Skin epidermis (tissue), 12 donors: ENCODE measurements around the gene NOX4.
A peak's percentile ranks its signal among the peaks of the same experiment; 100 is the strongest.

Experiments used
- H3K27ac ChIP-seq, 21 experiments: fragments of 200-600 bp; sonication (generic) in 11 of 21; one replicate each; pipeline ENCODE4 v1.5.0; 2020; ENCODE audit warnings: mild to moderate bottlenecking in 3 of 21, inconsistent platforms in 2 of 21, moderate library complexity in 2 of 21
- H3K4me3 ChIP-seq, 7 experiments: fragments of 200-600 bp; sonication (generic) in 2 of 7; one replicate each; pipeline ENCODE4 v1.5.0; 2020; ENCODE audit warnings: inconsistent platforms in 2 of 7, mild to moderate bottlenecking in 2 of 7, moderate library complexity in 1 of 7

The NOX4 gene

DNA sequence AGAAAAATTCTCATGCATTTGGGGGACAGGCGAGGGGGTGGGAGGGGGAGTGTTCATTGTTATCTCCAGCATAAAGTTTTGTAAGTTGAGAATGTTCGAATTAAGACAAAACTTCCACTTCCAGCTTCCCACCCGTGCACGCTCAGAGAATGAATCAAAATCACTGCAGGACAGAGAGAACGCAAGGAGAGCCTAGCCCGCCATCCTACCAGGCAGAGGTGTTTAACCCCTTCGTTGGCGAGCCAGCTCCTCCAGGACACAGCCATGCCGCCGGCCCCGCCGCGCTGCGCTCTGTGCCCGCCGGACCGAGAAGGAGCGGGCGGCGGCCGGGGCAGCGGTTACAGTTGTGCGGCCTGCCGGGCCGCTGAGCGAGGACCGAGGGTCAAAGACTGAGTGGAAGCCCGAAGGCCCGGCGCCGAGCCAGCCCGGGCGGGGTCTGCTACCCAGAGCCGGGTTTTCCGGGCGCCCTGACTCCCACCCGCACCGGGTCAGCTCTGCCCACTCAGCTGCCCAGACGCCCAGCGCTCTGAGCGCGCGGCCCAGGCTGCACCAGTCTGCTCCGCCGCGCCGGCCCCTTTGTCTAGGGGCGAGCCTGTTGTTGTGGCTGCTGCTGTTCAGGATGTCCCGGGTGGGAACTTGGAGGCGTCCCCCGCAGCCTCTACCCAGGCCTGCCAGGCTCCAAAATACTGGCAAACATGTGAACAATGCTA, at the start of gene NOX4:
Gene NOX4 (minus strand): TSS at position 395 of the 710 bp plus-strand sequence. CDS start 129 bp downstream, at position 266.
- peak within 1 kb of the TSS in 18 of 21 experiments; percentile 20 to 93 (median 71) for H3K27ac ChIP-seq
- H3K4me3 ChIP-seq, result peak within 1 kb of the TSS; percentile 23 to 43 (median 30)

- no peak overlapping the region for H3K27ac ChIP-seq
- H3K4me3 ChIP-seq, result no peak overlapping the region
Observed at GRCh38 chr11:89540826-89541225, 49.7 kb upstream of the NOX4 start.

- H3K4me3 ChIP-seq, result no peak overlapping the region
- no peak overlapping the region for H3K27ac ChIP-seq
Observed at GRCh38 chr11:89537936-89538335, 46.8 kb upstream of the NOX4 start.

- no peak overlapping the region for H3K4me3 ChIP-seq
- no peak overlapping the region for H3K27ac ChIP-seq
Observed at GRCh38 chr11:89536926-89537325, 45.8 kb upstream of the NOX4 start.

DNA sequence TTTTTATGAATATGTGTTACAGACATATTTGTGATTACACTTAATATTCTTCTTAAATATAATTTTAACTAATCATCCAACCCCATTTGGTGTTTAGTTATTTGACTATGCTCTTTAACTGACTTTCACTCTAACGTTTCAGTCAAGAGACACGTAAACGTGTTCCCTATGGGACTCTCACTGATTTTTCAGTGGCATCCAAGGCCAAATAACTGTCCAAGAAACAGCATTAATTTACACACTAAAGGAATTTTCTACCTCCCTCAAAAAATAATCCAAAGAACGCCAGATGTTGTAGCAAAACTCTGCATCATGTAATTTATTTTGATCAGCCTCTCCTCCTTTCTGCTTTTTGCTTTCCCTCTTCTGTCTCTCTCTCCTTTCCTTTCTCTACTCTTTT, 44.0 kb upstream of the NOX4 start:
- Histone ChIP-seq H3K4me3 (no peak overlapping the region), H3K27ac (no peak overlapping the region)

- Histone ChIP-seq H3K4me3 (no peak overlapping the region), H3K27ac (no peak overlapping the region)
Observed at GRCh38 chr11:89529626-89530380, 38.6 kb upstream of the NOX4 start.

DNA sequence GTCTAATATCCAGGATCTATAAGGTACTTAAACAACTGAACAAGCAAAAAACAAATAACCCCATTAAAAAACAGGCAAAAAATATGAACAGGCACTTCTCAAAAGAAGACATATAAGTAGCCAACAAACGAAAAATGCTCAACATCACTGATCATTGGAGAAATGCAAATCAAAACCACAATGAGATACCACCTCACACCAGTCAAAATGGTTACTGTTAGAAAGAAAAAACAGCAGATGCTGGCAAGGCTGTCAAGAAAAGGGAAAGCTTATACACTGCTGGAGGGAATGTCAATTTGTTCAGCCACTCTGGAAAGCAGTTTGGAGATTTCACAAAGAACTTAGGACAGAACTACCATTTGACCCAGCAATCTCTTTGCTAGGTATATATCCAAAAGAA, 30.6 kb upstream of the NOX4 start:
- Histone ChIP-seq H3K27ac (no peak overlapping the region), H3K4me3 (no peak overlapping the region)

GRCh38 chr11:89521294-89521693, 30.1 kb upstream of the NOX4 start:
- Histone ChIP-seq H3K27ac (peak overlapping the region in 1 of 21 experiments; percentile 30), H3K4me3 (no peak overlapping the region)

GRCh38 chr11:89516496-89516895, 25.3 kb upstream of the NOX4 start:
- no peak overlapping the region for H3K4me3 ChIP-seq
- H3K27ac ChIP-seq, result no peak overlapping the region

- no peak overlapping the region for H3K4me3 ChIP-seq
- H3K27ac ChIP-seq, result no peak overlapping the region
Observed at GRCh38 chr11:89508544-89508943, 17.4 kb upstream of the NOX4 start.

- H3K27ac ChIP-seq, result no peak overlapping the region
- H3K4me3 ChIP-seq, result no peak overlapping the region
Observed at GRCh38 chr11:89504270-89504669, 13.1 kb upstream of the NOX4 start.

- no peak overlapping the region for H3K4me3 ChIP-seq
- H3K27ac ChIP-seq, result no peak overlapping the region
Observed at GRCh38 chr11:89503422-89503821, 12.2 kb upstream of the NOX4 start.

DNA sequence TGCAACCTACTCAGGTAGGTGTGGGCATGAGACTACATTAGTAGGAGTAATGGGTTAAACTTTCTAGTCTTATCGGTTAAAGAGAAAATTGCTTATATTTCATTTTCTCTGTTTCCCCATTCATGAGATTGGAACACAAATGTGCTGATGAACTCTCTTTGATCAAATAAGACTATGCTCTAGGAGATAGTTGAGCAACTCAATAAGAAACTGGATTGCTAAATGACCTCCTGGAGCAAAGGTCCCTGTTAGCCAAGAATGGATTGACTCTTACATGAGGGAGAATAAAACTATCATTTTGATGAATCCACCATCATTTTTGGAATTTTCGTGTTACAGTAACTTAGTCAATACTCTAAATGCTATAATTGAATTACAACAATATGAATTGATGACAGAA, 11.1 kb upstream of the NOX4 start:
- no peak overlapping the region for H3K27ac ChIP-seq
- H3K4me3 ChIP-seq, result no peak overlapping the region

- peak overlapping the region in 2 of 21 experiments; percentile 20 to 38 for H3K27ac ChIP-seq
- H3K4me3 ChIP-seq, result no peak overlapping the region
Observed at GRCh38 chr11:89500336-89500735, 9.2 kb upstream of the NOX4 start.

DNA sequence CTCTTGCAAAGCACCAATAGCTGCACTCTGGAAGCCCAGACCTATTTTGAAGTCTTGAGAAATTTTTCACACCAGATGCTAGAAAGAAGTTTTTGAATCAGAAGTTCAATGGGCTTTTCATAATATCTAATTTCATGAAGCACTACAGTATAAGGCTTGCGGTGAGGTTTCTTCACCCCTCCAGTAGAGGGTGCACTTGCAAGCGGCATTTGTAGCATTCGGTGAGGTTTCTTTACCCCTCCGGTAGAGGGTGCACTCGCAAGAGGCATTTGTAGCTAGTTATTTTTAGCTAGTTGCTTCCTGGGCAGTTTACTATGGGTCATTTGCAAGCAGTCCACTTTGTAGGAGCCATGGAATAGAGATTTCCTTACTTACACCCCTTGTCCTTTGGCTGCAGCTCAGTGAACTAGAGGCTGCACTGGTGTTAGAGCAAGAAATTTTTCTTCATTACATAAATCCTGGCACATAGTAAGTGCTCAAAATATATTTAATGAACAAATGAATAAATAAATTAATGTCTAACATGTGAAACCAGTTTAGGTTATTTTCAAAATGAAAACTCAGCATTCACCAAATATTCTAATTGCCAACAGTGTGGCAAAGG, 7.8 kb upstream of the NOX4 start:
- no peak overlapping the region for H3K4me3 ChIP-seq

DNA sequence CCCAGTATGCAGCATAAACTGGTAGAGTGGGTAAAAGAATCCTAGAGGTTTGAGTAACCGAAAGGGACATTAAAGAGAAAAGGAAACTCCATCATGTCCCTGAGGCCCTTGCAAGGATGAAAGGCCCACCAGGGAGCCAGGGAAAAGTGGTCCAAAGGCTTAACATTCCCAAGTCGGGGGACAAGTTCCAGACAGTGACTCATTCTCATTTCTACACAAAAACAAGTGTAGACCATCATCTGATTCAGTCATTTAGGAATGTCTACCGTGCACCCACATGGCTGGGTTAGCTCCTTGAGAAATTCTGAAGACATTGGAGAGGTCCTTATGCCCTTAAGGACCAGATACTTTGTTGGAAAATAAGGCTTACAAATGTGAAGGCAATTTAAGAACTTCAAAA, 4.8 kb upstream of the NOX4 start:
- Histone ChIP-seq H3K27ac (peak overlapping the region in 2 of 21 experiments; percentile 24 to 39), H3K4me3 (no peak overlapping the region)

More for the DNA sequence above, 7.8 kb upstream of the NOX4 start:
- H3K27ac ChIP-seq, result no peak overlapping the region

DNA sequence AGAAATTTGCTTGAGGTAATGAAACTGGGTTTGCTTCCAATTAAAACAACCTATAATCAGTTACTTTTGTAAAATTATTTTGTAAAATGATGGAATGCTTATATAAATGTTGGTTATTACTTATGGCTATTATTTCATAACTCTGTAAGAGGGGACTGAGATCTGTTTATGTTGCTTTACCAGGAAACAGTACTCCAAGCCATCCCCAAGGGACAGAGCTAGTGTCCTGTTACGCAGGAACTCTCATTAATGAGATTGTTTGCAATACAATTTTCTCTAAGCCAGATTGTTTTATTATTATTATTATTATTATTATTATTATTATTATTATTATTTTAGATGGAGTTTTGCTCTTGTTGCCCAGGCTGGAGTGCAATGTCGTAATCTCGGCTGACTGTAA, 2.3 kb upstream of the NOX4 start:
- no peak overlapping the region for H3K27ac ChIP-seq
- no peak overlapping the region for H3K4me3 ChIP-seq

DNA sequence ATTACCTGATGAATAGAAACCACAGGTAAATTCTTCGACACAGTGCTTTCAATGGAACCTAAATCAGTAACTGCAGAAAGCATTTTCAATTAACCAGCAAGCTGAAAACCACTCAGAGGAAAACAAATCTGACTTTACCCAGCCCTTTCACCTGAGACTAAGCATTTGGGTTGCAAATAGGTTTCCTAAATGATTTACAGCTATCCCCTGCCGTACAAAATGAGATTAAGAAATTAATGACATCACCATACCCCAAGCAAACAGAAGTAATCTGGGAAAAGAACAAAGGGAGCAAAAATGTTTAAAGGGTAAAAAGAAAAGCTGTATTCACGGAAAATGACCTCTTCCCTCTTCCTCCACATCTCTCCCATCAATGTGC, 584 bp downstream of the NOX4 start:
- peak overlapping the region; percentile 23 to 43 (median 30) for H3K4me3 ChIP-seq
- peak overlapping the region in 12 of 21 experiments; percentile 57 to 93 (median 81) for H3K27ac ChIP-seq

GRCh38 chr11:89489930-89490329, 1.2 kb downstream of the NOX4 start:
- peak overlapping the region in 3 of 21 experiments; percentile 4 to 83 (median 80) for H3K27ac ChIP-seq
- peak overlapping the region in 3 of 7 experiments; percentile 23 to 38 (median 30) for H3K4me3 ChIP-seq

GRCh38 chr11:89487016-89487415, 4.2 kb downstream of the NOX4 start:
- no peak overlapping the region for H3K4me3 ChIP-seq
- H3K27ac ChIP-seq, result no peak overlapping the region

DNA sequence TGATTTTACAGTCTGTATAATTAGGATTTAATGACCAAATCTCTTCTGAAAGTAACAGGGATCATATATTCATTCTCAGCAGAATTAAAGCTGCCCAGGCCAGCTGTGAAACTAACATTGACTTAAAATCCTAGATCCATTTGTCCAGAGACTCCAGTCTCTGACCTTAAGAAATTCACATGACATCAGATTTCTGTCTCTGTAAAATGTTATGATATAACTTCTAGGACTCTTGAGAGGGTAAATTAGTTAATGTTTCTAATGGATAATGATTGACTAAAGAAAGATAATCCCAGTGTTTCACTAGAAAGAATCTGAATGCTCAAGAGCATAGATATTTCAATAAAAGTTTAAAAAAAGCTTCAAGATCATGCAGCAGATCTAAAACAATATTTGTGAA, 6.3 kb downstream of the NOX4 start:
- Histone ChIP-seq H3K4me3 (no peak overlapping the region), H3K27ac (no peak overlapping the region)
